ENCODE measurements around the gene FAM20C.

The FAM20C gene

GRCh38 chr7:307970-308369 is 115.6 kb downstream of the FAM20C start:
- DNase-seq (ENCODE audit: low spot score), result no peak

DNA sequence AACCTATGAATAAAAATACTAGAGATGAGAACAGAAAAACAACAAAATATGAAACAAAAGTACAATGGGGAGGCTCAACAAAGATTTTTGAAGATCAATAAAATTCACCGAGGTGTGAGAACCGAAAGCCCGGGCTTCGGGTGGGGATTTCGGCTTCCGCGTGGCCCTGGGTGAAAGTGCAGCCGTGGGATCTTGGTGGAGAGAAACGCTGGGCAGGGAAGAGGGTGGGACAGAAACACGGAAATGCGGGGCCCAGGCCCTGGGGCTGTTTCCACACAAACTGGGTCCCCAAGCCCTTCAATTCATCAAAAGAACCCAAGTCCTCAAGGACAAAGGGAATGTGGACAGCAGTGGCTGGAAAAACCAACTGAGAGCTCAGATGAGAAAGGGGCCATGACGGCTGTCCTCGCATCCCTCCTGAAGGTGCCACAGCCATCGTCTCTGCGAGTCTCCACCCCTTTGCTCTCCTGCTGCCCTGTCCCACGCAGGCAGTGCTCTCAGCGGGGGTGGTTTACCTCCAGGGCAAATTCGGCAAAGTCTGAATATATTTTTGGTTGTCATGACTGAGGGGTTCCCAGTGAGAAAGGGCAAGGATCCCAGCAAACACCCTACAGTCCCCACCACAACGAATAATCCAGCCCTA is 117.3 kb downstream of the FAM20C start:
- DNase-seq (ENCODE audit: low spot score), result no peak

Data from CD4-positive, alpha-beta T cell treated with Interleukin-15 for 4 hours (primary cell).